DOHH2 (cell line): ENCODE measurements around the gene ALPL.

Experiments used
- H3F3A ChIP-seq: fragments of 200-600 bp; sonication (generic), shearing (Covaris generic); 2 replicates; pipeline ENCODE4 v1.6.0; 2016; ENCODE audit warnings: antibody characterized with exemption, mild to moderate bottlenecking; ENCODE audit not compliant: control insufficient read depth, insufficient read depth
- H3K27ac ChIP-seq: fragments of 200-600 bp; sonication (generic); 2 replicates; pipeline ENCODE4 v1.5.1; 2014; ENCODE audit warnings: low read depth, mild to moderate bottlenecking, low read length, moderate library complexity
- H3K27me3 ChIP-seq: fragments of 200-600 bp; sonication (generic); 2 replicates; pipeline ENCODE4 v1.6.1; 2014; ENCODE audit warnings: mild to moderate bottlenecking, low read length, mixed read lengths; ENCODE audit not compliant: control insufficient read depth
- H3K36me3 ChIP-seq: fragments of 200-600 bp; sonication (generic); 2 replicates; pipeline ENCODE4 v1.6.1; 2014; ENCODE audit warnings: mild to moderate bottlenecking, low read length, moderate library complexity, mixed read lengths; ENCODE audit not compliant: control insufficient read depth
- H3K4me1 ChIP-seq: fragments of 200-600 bp; sonication (generic); 2 replicates; pipeline ENCODE4 v1.6.1; 2014; ENCODE audit warnings: mild to moderate bottlenecking, low read length, mixed read lengths; ENCODE audit not compliant: control insufficient read depth
- H3K4me2 ChIP-seq: fragments of 200-600 bp; sonication (generic); 2 replicates; pipeline ENCODE4 v1.6.0; 2014; ENCODE audit warnings: mild to moderate bottlenecking, low read length, moderate library complexity
- H3K4me3 ChIP-seq: fragments of 200-600 bp; sonication (generic); 2 replicates; pipeline ENCODE4 v1.5.1; 2014; ENCODE audit warnings: mild to moderate bottlenecking, low read length, mixed read lengths
- H3K79me2 ChIP-seq: fragments of 200-600 bp; sonication (generic); 2 replicates; pipeline ENCODE4 v1.6.1; 2014; ENCODE audit warnings: mild to moderate bottlenecking, low read length, mixed read lengths; ENCODE audit not compliant: control insufficient read depth
- H3K9me2 ChIP-seq: fragments of 200-600 bp; sonication (generic); replicated peaks from 2 replicates; pipeline ENCODE4 v1.6.1; 2014; ENCODE audit warnings: mild to moderate bottlenecking, low read length, mixed read lengths; ENCODE audit not compliant: control insufficient read depth
- H3K9me3 ChIP-seq: fragments of 200-600 bp; sonication (generic); 2 replicates; pipeline ENCODE4 v1.6.1; 2014; ENCODE audit warnings: antibody characterized with exemption, low read length, mixed read lengths; ENCODE audit not compliant: control insufficient read depth, insufficient read depth
- H4K20me1 ChIP-seq: fragments of 200-600 bp; sonication (generic); 2 replicates; pipeline ENCODE4 v1.6.0; 2014; ENCODE audit warnings: low read depth, mild to moderate bottlenecking, antibody characterized with exemption, low read length, moderate library complexity; ENCODE audit not compliant: control insufficient read depth, insufficient read depth
- CTCF ChIP-seq: fragments of 200-600 bp; sonication (generic); IDR thresholded peaks from one replicate; pipeline ENCODE4 v1.5.1; 2014; ENCODE audit warnings: antibody characterized with exemption, mild to moderate bottlenecking, low read depth, low read length; ENCODE audit not compliant: poor library complexity, severe bottlenecking
- EZH2phosphoT487 ChIP-seq: fragments of 200-600 bp; sonication (generic); IDR thresholded peaks from 2 replicates; pipeline ENCODE4 v1.6.1; 2017; ENCODE audit warnings: borderline replicate concordance, mild to moderate bottlenecking, antibody characterized with exemption, low read length, moderate library complexity, mixed read lengths

ALPL gene

GRCh38 chr1:21510885-21511578 is 1.8 kb downstream of the ALPL start:
- H3K4me3 ChIP-seq: no peak overlapping the region
- peaks cover 27% of the 10 kb centered on the region for H3K4me1 ChIP-seq
- no peak overlapping the region for H3K4me2 ChIP-seq
- H4K20me1 ChIP-seq: 0 out of 2 replicates have a peak, but pooled peaks cover 7% of the 10 kb centered on the region
- no peaks in the 10 kb centered on the region for H3K79me2 ChIP-seq
- H3K27ac ChIP-seq: no peak overlapping the region
- no peaks in the 10 kb centered on the region for H3K36me3 ChIP-seq
- no peaks in the 10 kb centered on the region for H3K9me3 ChIP-seq
- H3K27me3 ChIP-seq: peaks cover 73% of the 10 kb centered on the region
- no peaks in the 10 kb centered on the region for H3K9me2 ChIP-seq
- H3F3A ChIP-seq: no peaks in the 10 kb centered on the region
- no peak for TF ChIP-seq EZH2phosphoT487
- TF ChIP-seq CTCF: peak; percentile 33

GRCh38 chr1:21511579-21512522 is 2.6 kb downstream of the ALPL start:
- H3K9me3 ChIP-seq: no peaks in the 10 kb centered on the region
- peaks cover 7% of the 10 kb centered on the region; the same call in 1 of the 2 replicates for H4K20me1 ChIP-seq
- H3K9me2 ChIP-seq: no peaks in the 10 kb centered on the region
- peaks cover 3% of the 10 kb centered on the region for H3F3A ChIP-seq
- H3K36me3 ChIP-seq: no peaks in the 10 kb centered on the region
- H3K27me3 ChIP-seq: peaks cover 70% of the 10 kb centered on the region
- TF ChIP-seq CTCF: peak; percentile 5
- TF ChIP-seq EZH2phosphoT487: no peak
- H3K79me2 ChIP-seq: no peaks in the 10 kb centered on the region
- H3K4me3 ChIP-seq: no peak overlapping the region
- no peak overlapping the region for H3K4me2 ChIP-seq
- H3K4me1 ChIP-seq: peaks cover 36% of the 10 kb centered on the region
- H3K27ac ChIP-seq: no peak overlapping the region

GRCh38 chr1:21514245-21514644 is 5.0 kb downstream of the ALPL start:
- Histone ChIP-seq H3K9me2 (no peaks in the 10 kb centered on the region), H3K4me2 (peak overlapping the region; percentile 48), H3K27ac (no peak overlapping the region), H3K9me3 (no peaks in the 10 kb centered on the region), H3K27me3 (peaks cover 82% of the 10 kb centered on the region), H3K79me2 (no peaks in the 10 kb centered on the region), H4K20me1 (peaks cover 7% of the 10 kb centered on the region; the same call in 1 of the 2 replicates), H3K36me3 (no peaks in the 10 kb centered on the region), H3F3A (peaks cover 13% of the 10 kb centered on the region), H3K4me3 (no peak overlapping the region), H3K4me1 (peaks cover 60% of the 10 kb centered on the region)
- TF ChIP-seq EZH2phosphoT487 (no peak), CTCF (no peak)
